Activated CD8-positive, alpha-beta memory T cell treated with anti-CD3 and anti-CD28 coated beads, Interleukin-2, amount 50 U/mL, for 48 hours (primary cell): Measurements from ENCODE around the gene NDUFV2.
"Not testable (repeated sequence)": the region's sequence is repeated elsewhere in the genome, so short reads cannot be mapped to it uniquely, and the experiment has no call there.

Experiments used
- DNase-seq: peaks from one replicate; pipeline ENCODE4 v3.0.0-alpha.2; 2020

Gene NDUFV2

GRCh38 chr18:9102508-9103375, at the start of gene NDUFV2:
Gene NDUFV2, plus strand, starts transcription at chr18:9102699. Its CDS starts 45 bp downstream, at chr18:9102744.
- DNase-seq, result peak; percentile 98

GRCh38 chr18:9053814-9054213, 48.7 kb upstream of the NDUFV2 start:
- no peak for DNase-seq

- DNase-seq, result no peak
These were observed 47.3 kb upstream of the NDUFV2 start for GRCh38 chr18:9055185-9055584.

GRCh38 chr18:9055626-9056025, 46.9 kb upstream of the NDUFV2 start:
- DNase-seq, result no peak

- no peak for DNase-seq
These were observed 44.9 kb upstream of the NDUFV2 start for GRCh38 chr18:9057646-9058045.

GRCh38 chr18:9058406-9058805, 44.1 kb upstream of the NDUFV2 start:
- no peak for DNase-seq

GRCh38 chr18:9062418-9062751, 40.1 kb upstream of the NDUFV2 start:
- no peak for DNase-seq

GRCh38 chr18:9065864-9066263, 36.6 kb upstream of the NDUFV2 start:
- DNase-seq, result no peak

GRCh38 chr18:9066358-9066757, 36.1 kb upstream of the NDUFV2 start:
- no peak for DNase-seq

GRCh38 chr18:9066817-9067306, 35.6 kb upstream of the NDUFV2 start:
- no peak for DNase-seq

- no peak for DNase-seq
These were observed 34.7 kb upstream of the NDUFV2 start for GRCh38 chr18:9067823-9068222.

GRCh38 chr18:9068346-9068745, 34.2 kb upstream of the NDUFV2 start:
- DNase-seq, result no peak

GRCh38 chr18:9069601-9070000, 32.9 kb upstream of the NDUFV2 start:
- no peak for DNase-seq

- DNase-seq, result no peak
These were observed 32.3 kb upstream of the NDUFV2 start for GRCh38 chr18:9070212-9070611.

GRCh38 chr18:9079818-9080528, 22.5 kb upstream of the NDUFV2 start:
- no peak for DNase-seq

GRCh38 chr18:9081940-9082339, 20.6 kb upstream of the NDUFV2 start:
- DNase-seq, result peak; percentile 75

- DNase-seq, result peak; percentile 62
These were observed 19.6 kb upstream of the NDUFV2 start for GRCh38 chr18:9082711-9083510.

- DNase-seq, result no peak
These were observed 16.5 kb upstream of the NDUFV2 start for GRCh38 chr18:9086015-9086414.

- DNase-seq, result no peak
These were observed 15.9 kb upstream of the NDUFV2 start for GRCh38 chr18:9086624-9087023.

- no peak for DNase-seq
These were observed 15.4 kb upstream of the NDUFV2 start for GRCh38 chr18:9087144-9087543.

- DNase-seq, result no peak
These were observed 14.2 kb upstream of the NDUFV2 start for GRCh38 chr18:9088252-9088651.

GRCh38 chr18:9088727-9089126, 13.8 kb upstream of the NDUFV2 start:
- not testable (repeated sequence) for DNase-seq

- no peak for DNase-seq
These were observed 11.9 kb upstream of the NDUFV2 start for GRCh38 chr18:9090578-9090977.
